HG03354 (cell line): ENCODE measurements around the gene CFAP157.
A peak's percentile ranks its signal among the peaks of the same experiment; 100 is the strongest.

Experiments used
- ATAC-seq: cut with Tn5 transposase; IDR thresholded peaks from one replicate; pipeline ENCODE4 v1.9.1; 2021; ENCODE audit warnings: mild to moderate bottlenecking; ENCODE audit not compliant: unreplicated experiment, poor library complexity, severe bottlenecking

CFAP157 gene

DNA sequence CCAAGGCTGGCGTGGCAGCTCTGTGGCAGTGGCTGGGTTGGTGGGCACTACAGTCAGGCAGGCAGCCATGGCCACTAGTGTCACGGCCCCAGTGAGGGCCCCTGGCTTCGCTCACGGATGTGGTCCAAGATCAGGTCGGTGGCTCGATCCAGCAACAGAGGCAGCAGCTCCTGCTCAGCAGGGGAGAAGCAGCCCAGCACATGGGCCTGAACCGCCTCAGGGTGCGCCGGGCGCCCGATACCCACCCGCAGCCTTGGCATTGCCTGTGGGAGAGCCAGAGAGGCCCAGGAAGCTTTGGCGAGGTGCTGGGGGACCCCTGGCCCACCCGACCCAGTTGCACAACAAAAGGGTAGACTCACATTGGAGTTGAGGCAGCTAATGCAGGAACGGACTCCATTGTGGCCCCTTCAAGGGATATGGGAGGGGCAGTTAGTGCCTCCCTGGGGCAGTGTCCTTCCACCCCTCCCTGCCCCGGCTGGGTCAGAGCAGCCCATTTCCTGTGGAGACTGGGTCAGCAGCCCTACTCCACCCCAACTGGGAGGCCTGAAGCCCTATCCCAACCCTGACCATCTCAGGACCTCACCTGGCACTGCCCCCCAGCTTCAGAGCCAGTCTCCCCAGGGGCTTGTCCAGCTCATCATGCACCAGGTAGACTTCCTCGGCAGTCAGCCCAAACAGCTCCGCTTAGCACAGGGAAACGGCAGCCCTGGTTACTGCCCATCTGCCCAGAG is 7.4 kb downstream of the CFAP157 start:
- ATAC-seq = no peak

DNA sequence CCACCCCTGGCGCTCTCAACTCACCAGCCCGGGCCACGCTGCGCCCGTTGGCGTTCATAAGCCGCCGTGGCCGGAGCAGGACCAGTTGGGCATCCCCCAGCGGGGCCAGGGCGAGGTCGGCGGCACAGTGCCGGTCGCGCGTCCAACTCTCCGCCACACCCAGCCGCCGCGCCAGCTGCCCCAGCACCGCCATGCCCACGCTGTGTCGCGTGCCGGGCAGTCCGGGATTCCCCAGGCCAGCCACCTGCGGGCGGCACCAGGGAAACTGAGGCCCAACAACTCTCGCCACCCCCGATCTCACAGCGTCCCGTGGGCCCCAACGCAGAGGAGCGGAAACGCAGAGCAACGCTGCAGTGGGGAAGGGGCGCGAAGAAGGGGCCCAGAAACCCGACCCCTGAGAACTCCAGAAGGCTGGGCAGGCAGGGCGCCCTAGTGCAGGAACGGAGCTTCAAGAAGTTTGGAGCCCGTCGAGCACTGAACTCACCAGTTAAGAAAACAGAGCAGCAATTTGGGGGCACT is 8.2 kb downstream of the CFAP157 start:
- ATAC-seq = peak; percentile 4

DNA sequence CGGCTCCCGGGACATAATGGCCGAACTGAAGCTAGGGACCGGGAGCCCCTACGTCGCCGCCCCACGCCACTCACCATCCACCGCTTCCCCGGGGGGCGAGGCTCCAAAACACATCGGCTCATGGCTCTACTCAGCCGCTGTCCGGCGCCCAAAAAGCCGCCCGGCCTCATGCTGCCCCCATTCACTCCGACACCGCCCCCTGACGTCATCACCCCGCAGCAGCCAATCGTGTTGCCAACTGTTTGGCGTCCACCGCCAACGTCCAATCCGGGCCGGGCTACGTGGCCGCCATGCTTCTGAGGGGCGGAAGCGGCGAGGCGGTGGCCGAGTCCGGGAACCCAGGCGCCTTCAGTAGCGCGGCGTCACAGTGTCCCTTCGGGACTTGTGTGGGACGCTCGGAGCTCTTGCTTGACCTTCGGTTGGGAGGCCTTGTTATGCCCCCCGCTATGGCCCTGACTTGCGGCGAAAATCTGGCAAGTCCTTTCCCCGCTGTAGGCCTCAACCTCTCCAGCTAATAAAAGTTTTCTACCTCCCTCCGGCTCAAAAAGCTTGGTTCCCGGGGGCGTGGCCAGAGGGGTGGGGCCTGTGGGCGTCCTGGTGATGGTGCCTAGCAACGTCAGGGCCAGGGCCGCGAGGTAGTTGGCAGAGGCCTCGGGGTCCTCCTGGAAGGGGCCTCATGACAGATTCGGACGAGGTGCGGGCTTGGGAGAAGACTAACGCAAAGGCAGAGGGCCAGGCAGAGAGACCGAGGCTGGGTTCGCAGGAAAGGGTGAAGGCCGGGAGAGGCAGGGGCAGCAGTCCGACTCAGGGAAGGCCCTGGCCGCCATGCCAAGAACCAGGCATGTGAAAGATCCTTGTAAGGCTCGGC is 8.9 kb downstream of the CFAP157 start, which contains the start of the genes PTRH1 and TTC16:
Gene PTRH1 (minus strand): TSS at position 194 of the 868 bp plus-strand sequence. CDS start 24 bp downstream, at position 170.
Gene TTC16 (plus strand): TSS at position 610 of the 868 bp plus-strand sequence. CDS start 67 bp downstream, at position 677.
- peak; percentile 94 for ATAC-seq

DNA sequence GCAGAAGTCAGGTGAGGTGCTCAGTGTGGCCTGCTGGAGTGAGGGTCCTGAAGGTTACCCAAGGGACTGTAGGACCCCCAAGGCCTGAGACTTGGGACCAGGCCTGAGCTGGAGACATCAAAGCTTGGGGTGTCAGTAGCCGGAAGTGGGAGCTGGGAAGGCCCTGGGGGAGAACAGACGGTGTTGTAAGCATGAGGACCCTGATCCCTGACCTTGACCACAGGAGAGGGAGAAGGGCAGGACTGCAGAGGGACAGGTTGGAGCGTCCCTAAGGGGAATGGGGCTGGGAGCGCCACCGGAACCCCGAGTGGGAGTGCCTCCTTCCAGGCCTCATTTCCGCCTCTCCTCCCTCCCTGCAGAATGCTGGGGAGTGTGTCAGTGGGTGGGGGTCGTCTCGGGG is 9.6 kb downstream of the CFAP157 start:
- no peak for ATAC-seq

DNA sequence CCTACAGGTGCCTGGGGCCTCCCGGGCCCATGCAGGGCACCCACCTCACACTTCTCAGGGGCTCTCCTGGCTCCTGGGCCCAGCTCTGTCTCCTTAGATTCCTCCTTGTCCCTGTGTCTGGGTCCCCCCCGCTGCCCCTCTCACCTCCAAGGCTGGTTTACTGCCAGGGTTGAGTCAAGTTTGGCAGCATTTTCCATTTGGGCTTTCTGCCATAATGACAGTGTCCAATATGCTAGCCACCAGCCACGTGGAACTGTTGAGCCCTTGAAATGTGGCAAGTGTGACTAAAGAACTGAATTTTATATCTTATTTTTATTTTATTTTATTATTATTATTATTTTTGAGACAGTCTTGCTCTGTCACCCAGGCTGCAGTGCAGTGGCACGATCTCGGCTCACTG is 11.0 kb downstream of the CFAP157 start:
- ATAC-seq = no peak

DNA sequence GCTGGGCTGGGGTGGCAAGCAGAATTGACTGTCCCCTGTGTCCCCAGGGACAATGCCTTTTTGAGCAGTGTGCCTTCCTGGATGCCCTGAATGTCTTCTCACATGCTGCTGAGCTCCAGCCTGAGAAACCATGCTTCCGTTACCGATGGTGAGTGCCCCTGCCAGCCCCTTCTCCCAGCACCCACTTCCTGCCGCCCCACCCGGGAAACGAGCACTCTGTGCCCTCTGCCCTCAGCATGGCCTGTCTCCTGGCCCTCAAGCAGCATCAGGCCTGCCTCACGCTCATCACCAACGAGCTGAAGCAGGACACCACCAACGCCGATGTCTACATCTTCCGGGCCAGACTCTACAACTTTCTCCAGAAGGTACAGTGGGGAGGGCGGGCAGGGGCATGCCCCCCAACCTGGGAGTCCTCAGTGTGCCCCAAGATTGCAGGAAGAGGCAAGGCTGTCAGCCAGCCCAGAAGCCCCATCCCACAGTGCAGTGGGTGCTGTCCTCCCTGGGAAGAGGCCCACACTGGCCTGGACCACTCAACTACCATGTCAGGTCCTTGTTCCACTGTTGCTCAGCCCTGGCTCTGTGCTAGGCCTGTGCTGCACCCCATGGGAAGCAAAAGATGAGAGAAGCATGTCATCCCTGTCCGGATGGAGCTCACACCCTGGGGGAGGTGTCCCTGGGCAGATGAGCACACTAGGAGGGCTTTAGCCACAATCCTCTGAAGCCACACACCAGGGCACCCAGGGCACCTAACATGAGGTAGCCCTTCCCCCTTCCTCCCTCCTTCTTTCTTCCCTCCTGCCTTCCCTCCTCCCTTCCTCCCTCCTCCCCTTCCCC is 13.5 kb downstream of the CFAP157 start:
- ATAC-seq = no peak

DNA sequence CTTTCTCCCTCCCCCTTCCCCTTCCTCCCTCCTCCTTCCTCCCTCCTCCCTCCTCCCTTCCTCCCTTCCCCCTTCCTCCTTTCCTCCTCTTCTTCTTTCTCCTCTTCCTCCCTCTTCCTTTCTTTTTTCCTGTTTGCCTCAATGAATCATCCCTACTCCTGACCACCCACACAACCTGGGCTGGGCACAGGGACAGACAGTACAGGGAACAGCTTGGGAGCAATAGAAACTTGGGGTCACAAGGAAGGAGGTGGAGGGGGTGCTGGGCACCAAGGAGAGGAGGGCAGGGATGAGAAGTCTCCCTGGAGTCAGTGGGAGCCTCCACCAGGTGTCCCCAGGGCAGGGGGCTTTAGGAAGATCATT is 14.1 kb downstream of the CFAP157 start:
- ATAC-seq = no peak

DNA sequence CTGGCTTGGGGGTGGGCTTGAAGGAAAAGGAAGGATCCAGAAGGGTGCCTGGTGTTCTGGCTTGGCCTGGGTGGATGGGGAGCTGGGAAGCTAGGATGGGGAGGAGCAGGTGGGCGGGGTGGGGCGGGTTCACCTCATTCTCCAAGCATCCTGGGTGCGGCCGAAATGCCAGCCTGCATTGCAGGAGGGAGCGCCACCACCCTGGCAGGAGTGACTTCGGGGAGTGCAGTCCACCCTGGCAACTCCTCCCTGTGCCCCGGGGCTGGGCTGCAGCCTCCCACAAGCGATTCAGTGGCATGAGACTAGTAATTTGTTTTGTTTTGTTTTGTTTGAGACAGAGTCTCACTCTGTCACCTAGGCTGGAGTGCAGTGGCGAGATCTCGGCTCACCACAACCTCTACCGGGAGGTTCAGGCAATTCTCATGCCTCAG is 14.6 kb downstream of the CFAP157 start:
- no peak for ATAC-seq

DNA sequence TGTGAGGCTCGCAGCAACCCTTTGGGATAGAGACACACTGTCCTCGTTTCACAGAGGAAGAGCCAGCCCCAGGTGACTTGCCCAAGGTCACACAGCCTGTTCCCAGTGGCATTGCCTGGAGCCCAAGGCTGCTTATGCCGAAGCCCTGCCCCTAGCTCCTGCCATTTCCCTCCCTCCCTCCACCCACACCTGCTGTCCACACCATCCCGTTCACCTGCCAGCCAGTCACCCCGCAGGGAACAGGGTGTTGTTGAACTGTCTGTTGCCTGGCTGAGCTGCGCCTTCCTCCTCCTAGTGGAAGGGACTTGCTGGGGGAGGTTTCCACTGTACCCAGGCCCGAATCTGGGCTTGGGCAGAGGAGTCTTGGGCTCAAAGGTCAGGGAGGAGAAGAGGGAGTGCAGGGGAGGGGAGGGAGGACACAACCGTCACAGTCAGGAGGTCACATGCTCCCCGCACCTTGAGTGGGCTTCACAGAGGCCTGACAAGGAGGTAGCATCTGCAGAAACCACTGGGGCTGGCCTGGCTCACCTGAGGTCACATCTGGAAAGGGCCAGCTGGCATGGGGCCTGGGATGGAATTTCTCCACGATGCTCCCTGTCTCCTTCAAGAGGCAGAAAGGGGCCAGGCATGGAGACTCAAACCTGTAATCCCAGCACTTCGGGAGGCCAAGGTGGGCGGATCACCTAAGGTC is 15.4 kb downstream of the CFAP157 start:
- ATAC-seq = no peak

DNA sequence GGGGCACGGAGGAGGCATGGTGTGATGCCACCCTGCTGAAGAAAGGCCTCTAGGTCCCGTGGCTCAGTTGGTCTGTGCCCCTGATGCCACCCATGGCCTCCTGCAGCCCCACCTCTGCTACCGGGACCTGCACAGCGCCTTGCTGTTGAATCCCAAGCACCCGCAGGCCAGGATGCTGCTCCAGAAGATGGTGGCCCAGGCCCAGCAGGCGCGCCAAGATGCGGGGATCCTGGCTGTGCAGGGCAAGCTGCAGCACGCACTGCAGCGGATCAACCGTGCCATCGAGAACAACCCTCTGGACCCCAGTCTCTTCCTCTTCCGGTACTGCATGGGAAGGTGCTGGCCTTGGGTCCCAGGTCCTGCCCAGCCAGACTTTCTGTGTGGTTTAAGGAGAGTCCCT is 16.2 kb downstream of the CFAP157 start:
- ATAC-seq = no peak

DNA sequence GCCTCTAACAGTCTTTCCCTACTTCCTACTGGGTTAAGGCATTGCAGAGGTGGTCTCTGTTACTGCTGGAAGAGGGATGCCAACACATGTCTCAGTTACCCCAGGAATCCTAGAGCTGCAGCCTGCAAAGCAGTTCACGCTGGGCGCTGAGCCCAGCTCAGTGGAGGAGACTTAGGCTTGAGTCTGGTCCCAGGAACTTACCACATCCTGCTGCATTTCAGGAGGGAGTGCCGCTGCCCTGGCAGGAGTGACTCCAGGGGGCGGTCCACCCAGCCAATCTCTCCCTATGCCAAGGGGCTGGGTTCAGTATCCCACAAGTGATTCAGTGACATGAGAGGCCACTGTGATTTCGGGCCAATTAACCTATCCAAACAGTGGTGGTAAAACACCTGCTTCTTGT is 16.7 kb downstream of the CFAP157 start:
- no peak for ATAC-seq

DNA sequence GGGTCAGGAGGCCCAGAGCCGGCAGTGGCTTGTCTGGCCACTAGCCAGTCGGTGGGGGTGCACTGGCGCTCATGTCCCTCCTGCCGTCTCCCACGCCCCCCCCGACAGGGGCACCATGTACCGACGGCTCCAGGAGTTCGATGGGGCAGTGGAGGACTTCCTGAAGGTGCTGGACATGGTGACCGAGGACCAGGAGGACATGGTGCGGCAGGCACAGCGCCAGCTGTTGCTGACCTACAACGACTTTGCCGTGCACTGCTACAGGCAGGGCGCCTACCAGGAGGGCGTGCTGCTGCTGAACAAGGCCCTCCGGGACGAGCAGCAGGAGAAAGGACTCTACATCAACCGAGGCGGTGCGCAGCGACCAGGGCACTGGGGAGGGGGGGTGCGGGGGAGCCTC is 17.2 kb downstream of the CFAP157 start:
- ATAC-seq = no peak

DNA sequence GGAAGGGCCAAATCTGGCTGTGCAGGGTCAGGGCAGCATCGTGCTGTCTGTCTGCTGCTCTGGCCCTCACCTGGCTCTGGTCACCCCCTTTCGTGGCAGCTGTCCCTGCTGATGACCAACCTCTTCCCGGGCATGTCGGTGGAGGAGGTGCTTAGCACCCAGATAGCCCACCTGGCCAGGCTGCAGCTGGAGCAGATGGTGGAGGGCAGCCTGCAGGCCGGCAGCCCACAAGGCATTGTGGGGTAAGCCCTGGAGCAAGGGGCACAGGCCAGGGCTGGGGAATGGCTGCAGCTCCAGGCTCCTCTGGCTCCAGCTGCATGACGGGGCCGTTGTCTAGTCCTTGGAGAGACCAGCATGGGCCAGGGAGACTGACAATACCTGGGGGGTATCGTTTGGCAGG is 20.1 kb downstream of the CFAP157 start:
- no peak for ATAC-seq

DNA sequence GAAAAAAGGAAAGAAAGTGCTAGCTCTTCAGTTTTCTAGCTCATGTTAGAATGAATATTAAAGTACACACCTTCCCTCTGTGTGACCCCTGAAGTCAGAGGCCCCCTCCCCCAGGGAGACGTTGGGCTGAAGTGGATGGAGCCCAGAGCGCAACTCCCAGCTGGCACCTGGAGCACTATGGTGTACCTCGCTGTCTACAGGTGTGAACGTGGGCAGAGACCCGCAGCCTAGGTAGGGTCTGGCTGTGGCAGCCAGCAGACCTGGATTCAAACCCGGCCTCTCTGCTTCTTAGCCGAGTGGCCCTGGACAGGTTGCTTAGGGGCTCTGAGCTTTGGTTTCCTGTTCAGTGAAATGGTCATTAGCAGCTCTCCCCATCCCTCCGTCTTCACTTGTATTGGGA is 22.0 kb downstream of the CFAP157 start:
- no peak for ATAC-seq

DNA sequence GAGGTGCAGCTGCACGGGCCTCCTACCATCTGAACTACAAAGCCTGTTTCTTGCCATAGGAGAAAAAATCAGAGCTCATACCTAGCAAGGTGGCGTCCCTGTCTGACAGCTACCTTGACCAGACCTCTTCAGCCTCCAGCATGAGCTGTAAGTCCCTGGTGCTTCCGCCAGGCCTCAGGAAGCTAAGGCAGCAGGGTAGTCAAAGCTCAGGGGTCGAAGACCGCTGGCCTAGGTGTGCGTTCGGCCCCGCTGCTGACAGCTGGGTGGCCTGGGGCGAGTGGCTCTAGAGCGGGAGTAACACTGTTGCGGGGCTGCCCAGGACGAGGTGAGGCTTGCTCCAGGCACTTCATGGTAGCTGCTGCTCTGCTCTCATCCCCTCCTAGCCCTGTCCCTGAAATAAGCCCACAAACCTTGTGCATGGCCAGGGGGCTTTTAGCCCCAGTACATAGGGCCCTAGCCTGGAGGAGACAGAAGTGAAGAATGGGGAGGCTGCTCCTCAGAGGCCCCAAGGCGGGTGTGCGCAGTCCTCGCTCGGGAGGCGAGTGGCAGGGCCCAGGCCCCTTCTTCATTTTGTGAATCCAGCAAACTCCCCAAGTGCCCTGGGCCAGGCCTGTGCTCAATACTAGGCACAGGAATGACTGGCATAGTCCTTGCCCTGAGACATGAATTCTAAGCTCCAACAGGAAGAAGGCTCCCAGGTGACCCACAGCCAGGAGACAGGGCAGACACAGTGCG is 22.9 kb downstream of the CFAP157 start:
- no peak for ATAC-seq

DNA sequence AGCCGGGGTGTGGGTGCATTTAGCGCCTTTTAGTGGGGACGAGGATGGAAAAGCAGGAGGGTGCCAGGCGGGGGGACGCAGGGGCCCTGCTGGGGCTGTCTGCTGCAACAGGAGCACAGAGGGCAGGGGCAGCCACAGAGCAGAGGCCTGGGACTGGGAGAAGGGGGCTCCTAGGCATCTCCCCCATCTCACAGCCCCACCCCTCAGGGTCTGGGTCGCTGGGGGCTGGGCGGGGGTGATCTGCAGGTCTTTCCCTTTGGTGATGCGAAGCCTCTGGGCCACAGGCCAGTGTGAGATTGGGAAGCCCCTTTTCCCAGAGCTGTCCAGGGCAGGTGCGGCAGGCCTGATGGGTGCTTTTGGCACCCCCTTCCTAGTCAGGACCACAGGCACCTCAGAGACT is 23.5 kb downstream of the CFAP157 start:
- ATAC-seq = no peak

DNA sequence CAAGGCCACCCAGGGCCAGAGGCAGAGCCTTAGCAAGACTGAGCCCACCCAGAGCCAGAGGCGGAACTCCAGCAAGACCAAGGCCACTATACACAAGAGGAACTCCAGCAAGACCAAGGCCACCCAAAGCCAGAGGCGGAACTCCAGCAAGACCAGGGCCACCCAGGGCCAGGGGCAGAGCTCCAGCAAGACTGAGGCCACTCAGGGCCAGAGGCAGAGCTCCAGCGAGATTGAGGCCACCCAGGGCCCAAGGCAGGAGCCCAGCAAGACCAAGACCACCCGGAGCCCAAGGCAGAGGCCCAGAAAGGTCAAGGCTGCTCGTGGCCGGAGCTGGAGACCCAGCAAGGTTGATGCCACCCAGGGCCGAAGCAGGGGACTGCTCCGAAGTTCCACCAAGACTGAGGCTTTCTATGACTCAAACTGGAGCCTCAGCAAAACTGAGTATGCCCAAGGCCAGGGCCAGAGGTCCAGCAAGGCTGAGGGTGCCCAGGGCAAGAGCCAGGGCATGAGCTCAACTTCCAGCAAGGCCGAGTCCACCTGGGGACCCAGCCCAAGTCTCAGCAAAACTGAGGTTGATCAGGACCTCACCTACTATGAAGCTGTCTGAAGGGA is 24.1 kb downstream of the CFAP157 start:
- no peak for ATAC-seq

DNA sequence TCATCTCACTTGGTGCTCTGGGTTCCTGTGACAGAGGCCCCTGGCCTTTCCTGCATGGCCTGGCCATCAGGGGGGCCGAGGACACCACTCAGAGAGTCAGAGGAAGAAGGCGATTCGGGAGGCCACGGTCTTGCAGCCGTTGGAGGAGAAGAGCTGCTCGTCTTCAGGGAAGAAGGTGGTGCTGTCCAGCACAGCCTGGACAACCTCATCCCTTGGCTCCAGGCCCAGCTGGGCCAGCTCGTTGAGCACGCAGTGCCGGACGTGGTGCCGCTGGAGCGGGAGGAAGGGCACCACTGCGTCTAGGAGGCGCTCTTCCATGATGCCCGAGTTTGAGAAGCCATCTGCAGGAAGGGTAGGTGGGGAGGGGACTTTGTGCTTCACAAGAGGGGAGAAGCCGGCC is 25.1 kb downstream of the CFAP157 start:
- ATAC-seq = no peak
